ENCODE data around the gene CBR1.
A peak's percentile ranks its signal among the peaks of the same experiment; 100 is the strongest.

CBR1 gene

GRCh38 chr21:36069713-36070583 is at the start of gene CBR1:
CBR1 (plus strand) TSS chr21:36070024; CDS start chr21:36070116, 92 bp downstream.
- DNase-seq, result peak; percentile 89

DNA sequence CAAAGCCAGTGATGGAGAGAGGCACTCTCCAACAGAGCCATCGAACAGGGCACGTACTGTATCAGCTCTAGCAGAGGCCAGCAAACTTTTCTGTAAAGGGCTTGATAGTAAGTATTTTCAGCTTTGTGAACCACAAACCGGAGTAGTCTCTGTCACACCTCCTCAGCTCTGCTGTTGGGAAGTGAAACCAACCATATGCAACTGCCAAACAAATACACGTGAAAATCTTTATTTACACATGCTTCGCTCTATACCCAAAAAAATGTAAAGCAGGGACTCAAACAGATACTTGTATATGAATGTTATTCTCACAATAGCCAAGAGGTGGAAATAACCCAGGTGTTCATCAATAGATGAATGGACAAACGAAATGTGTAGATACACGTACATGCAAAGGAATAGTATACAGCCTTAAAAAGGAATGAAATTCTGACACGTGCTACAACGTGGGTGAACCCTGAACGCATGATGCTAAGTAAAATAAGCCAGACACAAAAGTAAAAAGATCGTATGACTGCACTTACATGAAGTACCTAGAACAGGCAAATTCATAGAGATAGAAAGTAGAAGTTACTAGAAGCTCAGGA is 48.5 kb upstream of the CBR1 start:
- DNase-seq, result no peak

GRCh38 chr21:36022427-36023091 is 47.3 kb upstream of the CBR1 start:
- DNase-seq, result no peak

GRCh38 chr21:36023092-36023480 is 46.7 kb upstream of the CBR1 start:
- no peak for DNase-seq

GRCh38 chr21:36024782-36025181 is 45.0 kb upstream of the CBR1 start:
- no peak for DNase-seq

DNA sequence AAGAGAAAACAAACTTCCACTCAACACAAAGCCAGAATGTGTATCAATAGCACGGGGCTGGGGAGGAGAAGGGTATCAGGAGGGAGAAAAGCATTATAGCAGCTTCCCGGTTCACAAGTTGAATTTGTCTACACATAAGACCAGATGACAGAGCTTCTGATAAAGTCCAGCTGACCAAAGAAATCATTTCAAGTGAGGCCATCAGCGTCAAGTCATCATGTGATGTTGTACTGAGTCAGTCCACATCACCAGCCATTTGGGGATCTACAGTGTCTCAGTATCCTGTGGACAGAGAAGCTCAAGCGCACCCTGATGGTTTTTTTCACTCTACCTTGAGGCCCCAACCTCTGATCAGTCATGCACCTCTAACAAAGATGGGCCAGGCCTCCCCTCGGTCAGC is 42.5 kb upstream of the CBR1 start:
- DNase-seq, result no peak

- DNase-seq, result peak; percentile 70
Measured at GRCh38 chr21:36028127-36029069, 41.4 kb upstream of the CBR1 start.

DNA sequence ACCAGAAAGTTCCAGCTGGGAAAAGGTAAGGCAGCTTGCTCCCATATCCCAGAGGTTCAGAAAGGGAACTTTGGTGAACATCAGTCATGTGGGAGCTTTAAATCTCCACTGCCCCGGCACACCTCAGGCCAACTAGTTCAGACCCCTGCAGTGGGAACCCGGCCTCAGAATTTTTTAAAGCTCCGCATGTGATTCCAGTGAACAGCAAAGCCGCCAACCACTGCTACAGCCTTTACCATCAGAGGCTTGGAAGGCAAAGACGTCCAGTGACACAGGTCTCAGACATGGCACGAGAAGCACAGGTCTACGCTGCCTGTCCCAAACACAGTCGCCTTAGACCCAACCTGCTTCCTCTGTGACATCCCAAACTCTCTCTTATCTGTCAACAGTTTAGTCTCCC is 40.5 kb upstream of the CBR1 start:
- no peak for DNase-seq

GRCh38 chr21:36030581-36031189 is 39.1 kb upstream of the CBR1 start:
- no peak for DNase-seq

DNA sequence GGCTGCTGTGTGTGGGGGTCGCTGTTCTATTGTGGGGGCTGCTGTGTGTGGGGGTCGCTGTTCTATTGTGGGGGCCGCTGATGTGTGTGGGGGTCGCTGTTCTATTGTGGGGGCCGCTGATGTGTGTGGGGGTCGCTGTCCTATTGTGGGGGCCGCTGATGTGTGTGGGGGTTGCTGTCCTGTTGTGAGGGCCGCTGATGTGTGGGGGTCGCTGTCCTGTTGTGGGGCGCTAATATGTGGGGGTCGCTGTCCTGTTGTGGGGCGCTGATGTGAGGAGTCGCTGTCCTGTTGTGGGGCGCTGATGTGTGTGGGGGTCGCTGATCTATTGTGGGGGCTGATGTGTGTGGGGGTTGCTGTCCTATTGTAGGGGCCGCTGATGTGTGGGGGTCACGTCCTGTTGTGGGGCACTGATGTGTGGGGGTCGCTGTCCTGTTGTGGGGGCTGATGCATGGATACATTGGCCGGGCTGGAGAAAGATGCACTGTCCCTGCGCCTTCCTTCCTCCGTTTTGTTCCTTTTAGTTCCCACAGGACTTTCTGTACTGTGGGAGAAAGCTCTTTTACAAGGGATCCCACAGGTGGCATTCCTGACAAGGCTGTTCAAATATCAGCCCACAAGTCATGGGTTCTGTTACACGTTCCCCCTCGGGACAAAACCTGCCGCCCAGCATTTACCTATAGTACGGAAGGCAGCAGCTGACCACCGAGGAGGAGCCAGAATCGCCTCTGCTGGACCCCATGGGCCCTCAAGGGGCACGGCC is 37.0 kb upstream of the CBR1 start:
- no peak for DNase-seq

DNA sequence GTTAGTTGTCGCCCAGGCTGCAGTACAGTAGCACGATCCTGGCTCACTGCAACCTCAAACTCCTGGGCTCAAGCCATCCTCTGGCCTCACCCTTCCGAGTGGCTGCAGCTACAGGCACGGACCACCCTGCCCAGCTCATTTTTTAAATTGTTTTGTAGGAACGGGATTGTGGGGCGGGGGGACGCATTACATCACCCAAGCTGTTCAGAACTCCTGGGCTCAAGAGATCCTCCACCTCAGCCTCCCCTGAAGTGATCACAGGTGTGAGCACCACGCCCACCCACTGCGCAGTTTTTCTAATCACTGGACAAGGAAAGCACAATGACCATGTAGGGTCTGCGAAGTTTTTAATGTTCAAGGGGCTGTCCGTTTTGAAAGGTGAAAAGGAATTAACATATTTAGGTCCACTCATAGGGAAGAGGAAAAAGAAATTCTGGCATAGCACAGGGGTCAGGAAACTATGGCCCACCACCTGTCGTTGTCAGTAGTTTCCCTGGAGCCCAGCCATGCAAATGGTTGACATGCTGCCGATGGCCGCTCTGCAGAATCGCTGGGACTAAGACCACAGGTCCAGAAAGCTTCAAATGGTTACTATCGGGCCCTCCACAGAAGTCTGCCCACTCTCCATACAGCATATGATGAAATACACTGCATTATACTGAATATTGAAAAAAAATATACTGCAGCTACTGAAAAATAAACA is 35.5 kb upstream of the CBR1 start:
- DNase-seq, result no peak

DNA sequence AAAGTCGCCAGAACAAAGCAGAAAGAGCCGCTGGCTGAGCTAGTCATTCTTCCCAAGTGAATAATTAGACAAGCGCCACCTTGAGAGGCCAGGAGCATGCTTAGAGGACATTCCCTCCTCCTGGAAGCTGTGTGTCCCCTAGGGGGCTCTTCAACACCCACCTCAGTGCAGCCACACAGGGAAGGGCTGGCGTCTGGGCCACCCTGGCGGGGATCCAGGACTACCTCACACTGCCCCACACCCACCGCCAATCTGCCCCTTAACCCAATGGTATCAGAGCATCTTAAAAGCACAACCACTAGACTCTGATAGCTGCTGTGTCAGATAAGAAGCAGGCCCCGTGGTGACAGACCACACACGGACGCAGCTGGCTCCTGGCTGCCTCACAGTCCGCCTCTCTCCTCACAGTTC is 34.4 kb upstream of the CBR1 start:
- no peak for DNase-seq

DNA sequence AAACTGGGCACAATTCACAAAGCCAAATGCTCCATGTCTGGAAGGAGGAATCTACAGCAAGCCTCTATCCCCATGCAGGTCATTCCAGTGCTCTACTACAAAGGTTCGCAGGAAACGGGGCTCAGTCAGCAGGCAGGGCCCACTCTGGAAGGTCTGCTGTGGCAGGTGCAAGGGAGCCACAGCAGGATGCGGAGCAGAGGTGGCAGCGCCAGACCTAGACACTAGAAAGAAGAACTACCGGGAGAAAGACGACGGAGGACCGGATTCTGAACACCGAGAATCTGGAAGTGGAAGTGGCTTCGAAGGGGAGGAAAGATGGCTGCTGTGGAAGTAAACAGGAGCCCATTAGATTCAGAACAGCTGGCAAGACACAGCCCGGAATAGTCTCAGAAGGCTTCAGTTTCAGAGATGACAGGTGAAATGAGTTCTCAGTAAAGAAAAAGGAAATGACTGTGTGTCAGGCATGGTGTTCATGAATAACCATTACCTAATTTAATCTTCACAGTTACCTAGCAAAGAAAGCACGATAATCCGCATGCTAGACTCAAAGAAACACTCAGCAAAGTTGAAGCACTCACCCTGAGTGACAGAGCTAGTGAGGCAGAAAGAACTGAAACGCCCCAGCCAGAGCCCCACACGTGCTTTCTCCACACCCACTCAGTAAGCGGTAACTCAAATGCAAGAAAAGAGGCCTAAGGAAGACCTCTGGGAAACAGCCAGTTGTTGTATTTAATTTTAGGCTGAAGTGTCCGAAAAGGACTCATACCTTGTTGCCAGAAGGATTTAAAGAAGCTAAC is 30.9 kb upstream of the CBR1 start:
- DNase-seq, result no peak

DNA sequence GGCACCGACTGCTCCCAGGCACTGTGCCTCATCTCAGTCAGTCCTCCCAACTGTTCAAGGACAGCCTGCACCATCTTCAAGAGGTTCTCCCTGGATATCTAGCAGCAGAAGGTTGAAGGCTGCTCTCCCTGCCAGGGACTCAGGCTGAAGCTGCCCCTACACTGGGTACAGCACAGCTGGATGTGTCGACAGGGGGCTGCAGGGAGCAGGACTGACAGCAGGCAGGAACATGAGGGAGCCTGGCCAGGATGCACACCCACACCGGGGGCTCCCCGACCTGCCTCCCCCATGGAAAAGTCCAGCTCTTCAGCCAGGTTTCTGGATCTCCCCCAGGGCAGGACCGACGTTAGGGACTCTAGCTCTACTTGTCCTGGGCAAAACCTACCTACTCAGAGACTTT is 30.0 kb upstream of the CBR1 start:
- no peak for DNase-seq

- no peak for DNase-seq
Measured at GRCh38 chr21:36040389-36040788, 29.4 kb upstream of the CBR1 start.

DNA sequence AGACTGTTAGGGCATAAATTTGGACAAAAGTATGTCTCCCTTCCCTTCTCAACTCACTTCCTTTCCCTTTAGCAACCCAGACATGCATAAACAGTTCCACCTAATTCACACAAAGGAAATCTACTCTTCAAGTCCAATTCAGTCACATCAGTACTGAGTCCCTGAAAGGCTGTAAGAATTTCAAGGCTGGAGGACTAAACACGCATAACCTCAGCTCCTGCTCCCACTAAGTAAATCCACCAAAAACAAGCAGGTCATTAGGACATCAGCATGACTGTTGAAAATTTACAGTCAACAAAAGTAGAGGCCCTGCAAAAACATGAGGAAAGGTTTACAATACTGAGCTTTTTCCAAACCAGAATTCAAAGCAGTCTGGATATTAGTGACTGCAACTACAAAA is 27.9 kb upstream of the CBR1 start:
- DNase-seq, result no peak

DNA sequence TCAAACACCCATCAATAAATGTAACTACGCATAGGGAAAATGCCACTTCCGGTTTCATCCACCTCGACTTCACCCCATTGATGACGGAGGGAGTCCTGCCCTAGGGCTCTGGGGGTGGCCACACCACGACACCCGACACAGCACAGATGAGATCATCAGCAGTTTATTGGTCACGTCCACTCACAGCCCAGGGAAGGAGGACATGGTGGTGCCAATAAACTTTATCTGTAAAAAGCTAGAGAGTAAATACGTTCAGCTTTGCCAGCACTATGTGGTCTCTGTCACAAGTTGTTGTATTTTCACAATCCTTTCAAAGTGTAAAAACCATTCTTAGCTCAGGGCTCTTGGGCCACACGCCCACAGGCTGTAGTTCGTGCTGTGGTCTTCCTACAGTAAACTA is 25.8 kb upstream of the CBR1 start:
- no peak for DNase-seq

DNA sequence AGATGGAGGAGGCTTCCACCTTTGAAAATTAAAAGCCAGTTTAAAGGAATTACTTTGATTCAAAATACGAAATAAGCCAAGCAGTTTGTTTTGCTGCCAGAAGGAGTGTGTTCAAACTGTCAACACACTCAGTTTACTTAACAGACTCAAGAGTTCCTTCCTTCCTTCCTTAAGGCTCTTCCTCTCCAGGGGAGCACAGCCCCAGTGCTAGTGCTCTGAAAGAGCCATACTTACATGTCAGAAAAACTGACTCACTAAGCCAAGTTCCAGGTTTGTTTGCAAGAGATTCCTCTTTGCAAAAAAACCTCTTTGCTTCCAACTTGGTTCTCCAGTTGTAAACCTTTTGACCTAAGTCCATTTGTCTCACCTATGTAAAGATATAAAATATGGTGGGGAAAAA is 23.8 kb upstream of the CBR1 start:
- DNase-seq, result no peak

GRCh38 chr21:36047139-36047538 is 22.7 kb upstream of the CBR1 start:
- DNase-seq, result no peak

GRCh38 chr21:36048357-36048756 is 21.5 kb upstream of the CBR1 start:
- DNase-seq, result no peak

Measured in NCI-H1092 (cell line).